Measurements from ENCODE around the gene PKM. TPM values are rescaled to one million over a fixed set of nuclear protein-coding genes. Genes with fewer than 3 reads are reported as not detected.
"Not testable (repeated sequence)": the region's sequence is repeated elsewhere in the genome, so short reads cannot be mapped to it uniquely, and the experiment has no call there.

PKM gene
- total RNA-seq, 1 donor from 2014 or later: 1,022 TPM

DNA sequence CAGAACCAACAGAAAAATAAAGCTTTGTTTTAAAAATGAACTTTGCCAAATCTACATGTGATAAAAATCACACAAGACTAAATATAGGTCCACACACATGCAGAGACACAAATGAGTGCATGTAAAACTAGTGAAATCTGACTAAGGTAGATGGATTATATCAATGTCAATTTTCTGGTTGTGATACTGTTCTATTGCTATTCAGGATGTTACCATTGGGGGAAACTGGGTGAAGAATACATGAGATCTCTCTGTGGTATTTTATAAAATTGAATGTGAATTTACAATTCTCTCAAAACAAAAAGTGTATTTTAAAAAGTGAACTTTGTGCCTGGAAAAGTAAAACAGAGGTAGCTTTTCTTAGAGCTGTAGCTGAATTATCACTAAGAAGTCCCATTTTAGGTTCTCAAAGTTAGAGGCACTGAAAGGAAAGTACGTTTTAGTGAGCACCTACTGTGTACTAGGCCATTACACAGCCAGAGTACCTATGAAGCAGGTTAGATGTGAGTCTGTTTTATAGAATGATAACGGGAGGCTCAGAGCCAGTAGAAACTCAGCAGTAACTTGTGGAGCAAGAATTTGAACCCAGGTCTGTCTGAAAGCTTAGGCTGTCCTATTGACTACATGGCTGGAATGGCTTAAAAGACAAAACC, 41.6 kb downstream of the PKM start:
- ATAC-seq (no peak), DNase-seq (ENCODE audit: missing footprints) (no peak)
- intact Hi-C loops (cut with DNase I): no loop called here

DNA sequence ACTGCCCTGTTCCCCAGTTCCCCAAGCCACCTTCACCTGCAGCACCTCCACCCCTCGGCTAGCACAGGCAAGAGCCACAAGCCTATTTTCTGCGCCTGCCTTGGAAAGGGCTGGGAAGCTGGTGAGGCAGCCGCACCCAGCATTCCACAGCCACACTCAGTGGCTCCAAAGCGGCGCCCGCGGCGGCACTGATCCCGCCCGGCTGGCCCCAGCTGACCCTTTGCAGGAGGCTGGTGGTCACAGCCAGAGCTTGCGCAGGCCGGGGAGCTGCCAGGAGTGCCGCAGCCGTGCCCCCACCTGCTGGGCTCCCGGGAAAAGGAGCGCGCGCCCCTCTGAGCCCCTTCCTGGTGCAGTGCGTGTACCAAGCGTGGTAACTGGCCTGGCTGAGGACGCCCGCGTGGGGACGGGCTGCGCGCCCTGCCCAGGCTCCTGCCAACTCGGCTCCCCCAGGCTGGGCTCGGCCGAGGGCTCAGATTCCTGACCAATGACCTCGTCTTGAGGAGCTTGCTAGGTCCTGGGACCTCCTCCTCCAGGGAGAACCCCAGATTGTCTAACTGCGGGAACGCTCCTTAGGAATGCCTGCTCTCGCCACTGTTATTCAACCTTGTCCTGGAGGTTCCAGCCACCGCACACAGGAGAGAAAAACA, 46.7 kb downstream of the PKM start:
- no peak for DNase-seq (ENCODE audit: missing footprints)
- ATAC-seq: peak; percentile 59
- intact Hi-C loops (cut with DNase I): no loop called here

- no peak for ATAC-seq
- intact Hi-C loops (cut with DNase I): no loop called here
- no peak for DNase-seq (ENCODE audit: missing footprints)
Measured at GRCh38 chr15:72183781-72184164, 47.2 kb downstream of the PKM start.

DNA sequence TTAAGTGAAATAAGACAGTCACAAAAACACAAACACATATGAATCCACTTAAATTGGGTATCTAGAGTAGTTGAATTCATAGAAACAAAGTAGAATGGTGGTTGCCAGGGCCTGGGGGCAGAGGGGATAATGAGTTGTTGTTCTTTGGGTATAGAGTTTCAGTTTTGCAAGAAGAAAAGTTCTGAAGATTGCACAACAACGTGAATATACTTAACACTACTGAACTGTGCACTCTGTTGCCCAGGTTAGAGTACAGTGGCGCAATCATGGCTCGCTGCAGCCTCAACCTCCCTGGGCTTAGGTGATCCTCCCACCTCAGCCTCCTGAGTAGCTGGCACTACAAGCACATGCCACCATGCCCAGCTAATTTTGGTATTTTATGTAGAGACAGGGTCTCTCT, 48.3 kb downstream of the PKM start:
- DNase-seq (ENCODE audit: missing footprints) (no peak), ATAC-seq (no peak)
- intact Hi-C loops (cut with DNase I): no loop called here

GRCh38 chr15:72182244-72182643, 48.7 kb downstream of the PKM start:
- ATAC-seq (no peak), DNase-seq (ENCODE audit: missing footprints) (no peak)
- intact Hi-C loops (cut with DNase I): no loop called here

GRCh38 chr15:72180761-72181324, 50.1 kb downstream of the PKM start:
- DNase-seq (ENCODE audit: missing footprints): no peak
- intact Hi-C loops (cut with DNase I): no loop called here
- ATAC-seq: no peak

GRCh38 chr15:72179950-72180581, 50.9 kb downstream of the PKM start:
- DNase-seq (ENCODE audit: missing footprints): no peak

DNA sequence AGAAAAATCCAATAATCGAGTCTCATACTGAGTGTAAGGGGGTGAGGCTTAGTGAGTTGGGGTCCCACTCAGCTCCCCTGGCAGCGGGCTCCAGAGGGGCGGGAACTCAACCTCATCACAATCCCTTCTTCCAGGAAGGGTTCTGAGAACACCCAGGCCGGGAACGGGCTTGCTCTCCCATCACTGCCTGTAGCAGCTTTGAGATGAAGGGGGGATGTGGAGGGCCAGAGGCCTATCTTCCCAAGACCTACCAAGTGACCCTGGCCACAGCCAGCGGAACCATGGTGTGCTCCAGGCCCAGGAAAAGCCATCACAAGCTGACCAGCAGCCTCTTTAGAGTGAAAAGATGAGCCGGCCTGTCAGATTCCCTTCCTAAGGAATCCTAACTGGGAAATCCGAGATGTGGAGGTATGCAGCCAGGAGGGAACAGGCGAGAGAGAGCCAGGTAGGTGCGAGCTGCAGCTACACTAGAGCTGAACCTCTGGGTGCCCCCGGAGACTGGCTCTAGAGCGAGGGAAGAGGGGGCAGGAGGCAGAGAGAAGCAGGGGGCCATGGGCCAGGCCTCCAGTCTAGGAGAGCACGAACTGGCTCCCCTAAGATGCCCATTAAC, 51.9 kb downstream of the PKM start:
- DNase-seq (ENCODE audit: missing footprints): no peak
- ATAC-seq: no peak
- intact Hi-C loops (cut with DNase I): no loop called here

More at GRCh38 chr15:72179950-72180581, 50.9 kb downstream of the PKM start:
- intact Hi-C loops (cut with DNase I): no loop called here
- no peak for ATAC-seq

- ATAC-seq (no peak), DNase-seq (ENCODE audit: missing footprints) (no peak)
- intact Hi-C loops (cut with DNase I): no loop called here
Measured at GRCh38 chr15:72176743-72177142, 54.2 kb downstream of the PKM start.

DNA sequence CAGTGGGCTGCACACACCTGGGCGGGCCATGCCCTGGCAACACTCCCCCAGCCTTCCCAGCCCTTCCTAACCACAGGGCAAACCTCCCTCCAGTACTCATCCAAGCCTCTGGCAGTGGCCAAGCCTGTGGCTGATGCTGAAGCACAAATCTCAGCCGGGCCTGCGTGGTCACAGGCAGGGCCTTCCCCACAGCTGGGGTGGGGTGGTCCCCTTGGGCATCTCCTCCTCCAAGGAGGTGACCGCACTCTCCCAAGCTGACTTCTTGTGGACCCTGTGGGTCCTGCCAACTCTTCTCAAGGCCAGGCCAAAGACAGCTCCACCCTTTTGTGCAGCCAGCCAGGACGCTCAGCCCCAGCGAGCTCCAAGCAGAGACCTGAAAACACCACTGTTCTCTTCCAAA, 54.8 kb downstream of the PKM start:
- no peak for DNase-seq (ENCODE audit: missing footprints)
- intact Hi-C loops (cut with DNase I): no loop called here

DNA sequence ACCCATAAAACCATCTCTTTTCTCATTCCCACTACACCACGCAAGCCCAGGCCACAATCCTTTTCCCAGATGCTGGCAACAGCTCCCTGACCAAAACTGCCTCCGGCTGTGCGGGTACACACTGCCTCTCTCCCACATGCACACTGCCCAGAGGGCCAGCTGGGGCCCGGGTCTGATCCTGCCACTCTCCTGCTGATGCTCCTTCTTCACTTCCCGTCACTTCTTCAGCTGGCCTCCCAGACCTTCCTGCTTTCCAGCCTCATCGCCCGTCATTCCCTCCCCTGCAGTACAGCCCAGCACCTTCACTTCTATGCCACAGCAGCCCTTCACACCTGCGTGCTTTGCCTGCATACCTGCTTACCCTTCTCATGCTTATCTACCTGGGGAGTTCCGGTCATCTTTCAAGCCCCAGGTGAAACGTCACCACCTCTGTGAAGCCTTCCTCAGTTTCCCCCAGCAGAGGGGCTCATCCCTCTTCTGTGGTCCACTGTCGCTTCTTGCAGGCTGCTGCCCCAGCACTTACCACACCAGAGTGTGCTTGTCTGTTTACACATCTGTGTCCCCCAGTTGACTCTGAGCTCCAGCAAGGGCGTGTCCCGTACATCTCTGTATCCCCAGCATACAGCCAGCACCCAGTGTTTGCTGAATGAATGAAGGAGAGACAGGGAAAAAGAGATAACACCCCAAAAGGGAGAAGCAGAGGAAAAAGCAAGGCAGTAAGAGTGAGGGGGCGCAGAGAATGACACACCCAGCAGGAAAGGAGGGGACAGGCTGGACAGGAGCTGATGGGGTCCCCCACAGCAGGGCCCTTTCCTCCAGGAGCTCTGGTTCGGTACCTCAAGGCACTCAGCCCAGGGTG, 55.6 kb downstream of the PKM start:
- DNase-seq (ENCODE audit: missing footprints): no peak
- no peak for ATAC-seq
- intact Hi-C loops (cut with DNase I): no loop called here

More for the DNA sequence above, 54.8 kb downstream of the PKM start:
- peak; percentile 51 for ATAC-seq

- intact Hi-C loops (cut with DNase I): no loop called here
- DNase-seq (ENCODE audit: missing footprints) (no peak), ATAC-seq (no peak)
Measured at GRCh38 chr15:72174551-72175165, 56.3 kb downstream of the PKM start.

DNA sequence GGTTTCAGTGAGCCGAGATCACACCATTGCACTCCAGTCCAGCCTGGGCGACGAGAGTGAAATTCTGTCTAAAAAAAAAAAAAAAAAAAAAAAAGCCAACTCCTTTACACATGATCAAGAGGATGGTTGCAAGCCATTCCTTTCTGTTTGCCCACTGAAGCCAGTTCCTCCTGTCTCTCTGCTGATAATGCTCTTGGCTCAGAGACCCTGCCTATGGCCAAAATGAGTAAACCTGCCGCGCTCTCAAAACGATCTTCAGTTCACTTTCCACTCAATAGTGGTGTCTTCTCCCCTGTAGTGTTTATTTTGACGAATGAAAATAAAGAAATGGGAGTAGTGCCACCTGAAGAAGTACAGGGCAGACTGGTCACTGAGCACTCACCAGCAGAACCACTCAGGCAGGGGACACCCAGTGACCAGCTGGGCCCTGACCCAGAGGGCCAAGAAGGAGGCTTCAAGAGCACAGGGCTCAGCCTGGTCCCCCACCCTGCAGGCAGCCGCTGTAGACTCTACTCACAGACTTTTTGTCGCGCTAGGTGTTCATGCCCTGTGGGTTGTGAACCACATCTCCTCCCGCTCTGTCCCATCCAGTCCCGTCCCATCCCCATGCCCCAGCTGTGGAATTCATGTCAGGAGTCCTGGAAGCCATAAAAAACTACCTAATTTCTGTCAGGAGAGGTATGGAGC, 57.0 kb downstream of the PKM start:
- no peak for DNase-seq (ENCODE audit: missing footprints)
- no peak for ATAC-seq
- intact Hi-C loops (cut with DNase I): no loop called here

DNA sequence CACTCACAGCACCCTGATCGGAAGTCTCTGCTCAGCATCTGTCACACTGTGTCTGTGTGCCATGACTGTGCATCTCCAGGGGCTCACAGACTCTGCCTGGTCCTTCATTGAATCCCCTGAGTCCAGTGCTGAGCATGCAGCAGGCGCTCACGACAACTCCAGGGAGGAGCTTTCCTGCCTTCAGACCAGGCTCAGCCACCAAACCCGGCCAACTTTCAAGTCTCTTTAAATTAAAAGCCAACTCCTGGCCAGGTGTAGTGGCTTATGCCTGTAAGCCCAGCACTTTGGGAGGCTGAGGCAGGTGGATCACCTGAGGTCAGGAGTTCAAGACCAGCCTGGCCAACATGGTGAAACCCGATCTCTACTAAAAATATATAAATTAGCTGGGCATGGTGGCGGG, 57.6 kb downstream of the PKM start:
- DNase-seq (ENCODE audit: missing footprints) (no peak), ATAC-seq (no peak)
- intact Hi-C loops (cut with DNase I): no loop called here

DNA sequence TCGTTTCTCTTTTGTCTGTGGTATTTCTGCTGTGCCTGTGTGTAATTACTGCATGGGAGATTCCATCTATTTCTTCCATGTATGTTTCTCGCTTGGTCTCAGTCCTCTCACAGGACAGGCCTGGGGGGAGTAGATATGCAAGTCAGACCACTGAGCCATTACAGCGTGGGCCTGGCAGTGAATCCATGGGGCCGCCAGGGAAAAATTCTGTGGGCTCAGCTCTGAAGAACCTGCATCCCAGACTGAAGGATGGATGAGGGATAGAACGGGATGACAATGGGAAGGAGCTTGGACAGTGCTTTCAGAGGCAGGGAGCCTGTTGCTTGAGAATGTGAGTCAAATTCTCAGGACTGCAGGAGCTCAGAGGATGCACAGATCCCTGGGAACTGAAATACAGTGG, 58.2 kb downstream of the PKM start:
- no peak for ATAC-seq
- no peak for DNase-seq (ENCODE audit: missing footprints)
- intact Hi-C loops (cut with DNase I): no loop called here

DNA sequence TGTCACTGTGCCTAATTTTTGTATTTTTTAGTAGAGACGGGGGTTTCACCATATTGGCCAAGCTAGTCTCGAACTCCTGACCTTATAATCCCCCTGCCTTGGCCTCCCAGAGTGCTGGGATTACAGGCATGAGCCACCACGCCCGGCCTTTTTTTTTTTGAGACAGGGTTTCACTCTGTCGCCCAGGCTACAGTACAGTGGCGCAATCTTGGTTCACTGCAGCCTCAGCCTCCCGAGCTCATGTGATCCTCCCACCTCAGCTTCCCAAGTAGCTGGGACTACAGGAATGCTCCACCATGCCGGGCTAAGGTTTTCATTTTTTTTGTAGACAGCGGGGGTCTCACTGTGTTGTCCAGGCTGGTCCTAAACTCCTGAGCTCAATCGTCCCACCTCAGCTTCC, 59.0 kb downstream of the PKM start:
- ATAC-seq; intact Hi-C loops (cut with DNase I); DNase-seq (ENCODE audit: missing footprints): not testable (repeated sequence)

GRCh38 chr15:72170691-72171090, 60.3 kb downstream of the PKM start:
- DNase-seq (ENCODE audit: missing footprints) (no peak), ATAC-seq (no peak)
- intact Hi-C loops (cut with DNase I): no loop called here
